Mesodermal cell (in vitro differentiated cells): ENCODE data around the gene ZBTB38.

Source experiments
- H3K27ac ChIP-seq: 2 replicates; pipeline ENCODE4 v1.7.0; 2013; ENCODE audit warnings: mild to moderate bottlenecking, low read depth, low read length, moderate library complexity; ENCODE audit not compliant: severe bottlenecking
- H3K36me3 ChIP-seq: 2 replicates; pipeline ENCODE4 v1.7.1; 2013; ENCODE audit warnings: mild to moderate bottlenecking, low read length, moderate library complexity; ENCODE audit not compliant: control insufficient read depth, insufficient read depth
- H3K4me1 ChIP-seq: one replicate; pipeline ENCODE4 v1.7.1; 2013; ENCODE audit warnings: mild to moderate bottlenecking, low read length; ENCODE audit not compliant: insufficient read depth, control insufficient read depth, poor library complexity, severe bottlenecking
- H3K4me3 ChIP-seq: 2 replicates; pipeline ENCODE4 v1.7.0; 2013; ENCODE audit warnings: low read length, control low read depth, mild to moderate bottlenecking; ENCODE audit not compliant: insufficient read depth, poor library complexity, severe bottlenecking; ENCODE audit errors: extremely low read depth
- H3K9me3 ChIP-seq: 2 replicates; pipeline ENCODE4 v1.7.1; 2013; ENCODE audit warnings: mild to moderate bottlenecking, low read length, moderate library complexity; ENCODE audit not compliant: control insufficient read depth
- WGBS, 2 experiments: methylation state at CpG; one replicate each; pipeline ENCODE4 v1.1.5; 2013; ENCODE audit warnings: missing lambda C conversion rate in 2 of 2; ENCODE audit not compliant: insufficient coverage in 2 of 2; 5-methylcytosine and 5-hydroxymethylcytosine counted together

ZBTB38 gene

GRCh38 chr3:141330718-141331376 lies 37.5 kb upstream of the ZBTB38 start:
- Histone ChIP-seq H3K36me3 (no peaks in the 10 kb centered on the region), H3K4me1 (peaks cover 42% of the 10 kb centered on the region), H3K27ac (peak overlapping the region; percentile 65), H3K4me3 (no peak overlapping the region), H3K9me3 (no peaks in the 10 kb centered on the region)
- 83 to 100% methylated on average over 1 to 2 of the region's 3 CpGs for WGBS, 2 experiments

GRCh38 chr3:141331377-141332318 lies 36.7 kb upstream of the ZBTB38 start:
- Histone ChIP-seq H3K4me1 (peaks cover 44% of the 10 kb centered on the region), H3K9me3 (no peaks in the 10 kb centered on the region), H3K4me3 (no peak overlapping the region), H3K36me3 (no peaks in the 10 kb centered on the region), H3K27ac (peak overlapping the region; percentile 65)
- 62% methylated on average over 7 to 9 of the region's 9 CpGs for WGBS, 2 experiments

- 91 to 98% methylated on average over 4 of the region's 5 CpGs for WGBS, 2 experiments
- Histone ChIP-seq H3K36me3 (no peaks in the 10 kb centered on the region), H3K4me1 (peaks cover 52% of the 10 kb centered on the region), H3K9me3 (no peaks in the 10 kb centered on the region), H3K4me3 (no peak overlapping the region), H3K27ac (peak overlapping the region; percentile 65)
Measured at GRCh38 chr3:141332416-141332815, 35.9 kb upstream of the ZBTB38 start.

- H3K9me3 ChIP-seq = peaks cover 3% of the 10 kb centered on the region
- H3K4me1 ChIP-seq = peaks cover 58% of the 10 kb centered on the region
- WGBS, 2 experiments = 100% methylated on average over 1 of the region's 3 CpGs; no CpG with 5 or more reads in 1 of the 2 experiments
- H3K27ac ChIP-seq = no peak overlapping the region
- no peaks in the 10 kb centered on the region for H3K36me3 ChIP-seq
- no peak overlapping the region for H3K4me3 ChIP-seq
Measured at GRCh38 chr3:141333836-141334626, 34.3 kb upstream of the ZBTB38 start.

GRCh38 chr3:141334627-141335250 lies 33.6 kb upstream of the ZBTB38 start:
- Histone ChIP-seq H3K4me1 (peaks cover 58% of the 10 kb centered on the region), H3K9me3 (peaks cover 3% of the 10 kb centered on the region), H3K27ac (no peak overlapping the region), H3K4me3 (no peak overlapping the region), H3K36me3 (no peaks in the 10 kb centered on the region)
- 75 to 76% methylated on average over 9 to 10 of the region's 11 CpGs for WGBS, 2 experiments

GRCh38 chr3:141335531-141336061 lies 32.7 kb upstream of the ZBTB38 start:
- WGBS, 2 experiments = 100% methylated on average over 1 of the region's 2 CpGs
- H3K4me1 ChIP-seq = peaks cover 53% of the 10 kb centered on the region
- no peak overlapping the region for H3K4me3 ChIP-seq
- H3K36me3 ChIP-seq = no peaks in the 10 kb centered on the region
- H3K9me3 ChIP-seq = peaks cover 3% of the 10 kb centered on the region
- peak overlapping the region; percentile 13 for H3K27ac ChIP-seq

- 85 to 90% methylated on average over 3 to 6 of the region's 12 CpGs for WGBS, 2 experiments
- peak overlapping the region; percentile 77 for H3K27ac ChIP-seq
- no peak overlapping the region for H3K4me3 ChIP-seq
- peaks cover 42% of the 10 kb centered on the region for H3K4me1 ChIP-seq
- H3K36me3 ChIP-seq = no peaks in the 10 kb centered on the region
- peaks cover 3% of the 10 kb centered on the region for H3K9me3 ChIP-seq
Measured at GRCh38 chr3:141336672-141337522, 31.4 kb upstream of the ZBTB38 start.

GRCh38 chr3:141337523-141337854 lies 30.8 kb upstream of the ZBTB38 start:
- H3K36me3 ChIP-seq = no peaks in the 10 kb centered on the region
- H3K9me3 ChIP-seq = peaks cover 3% of the 10 kb centered on the region
- H3K4me3 ChIP-seq = no peak overlapping the region
- H3K4me1 ChIP-seq = peaks cover 36% of the 10 kb centered on the region
- H3K27ac ChIP-seq = peak overlapping the region; percentile 77
- no CpG with 5 or more reads among the region's 1 CpG for WGBS, 2 experiments

GRCh38 chr3:141337991-141338390 lies 30.3 kb upstream of the ZBTB38 start:
- H3K4me1 ChIP-seq = peaks cover 31% of the 10 kb centered on the region
- H3K36me3 ChIP-seq = no peaks in the 10 kb centered on the region
- peaks cover 3% of the 10 kb centered on the region for H3K9me3 ChIP-seq
- no peak overlapping the region for H3K4me3 ChIP-seq
- H3K27ac ChIP-seq = no peak overlapping the region
- 94 to 100% methylated on average over 1 to 2 of the region's 2 CpGs for WGBS, 2 experiments
